ENCODE results near the gene RPL36. TPM values are rescaled to one million over a fixed set of nuclear protein-coding genes. Genes with fewer than 3 reads are reported as not detected.

The RPL36 gene
- total and polyA plus RNA-seq, 2 of the 8 experiments (the other 6 are each of a cell fraction or from before 2014, with no cell fraction given) = 951 to 1,075 TPM

- Histone ChIP-seq H3K27ac (ENCODE audit: low read depth, low read length) (no peak overlapping the region), H3K4me3 (ENCODE audit: extremely low read depth in 1 of 4, insufficient read depth in 2 of 4, low read depth in 3 of 4, low read length in 4 of 4) (no peak overlapping the region), H3K79me1 (ENCODE audit: low read depth, low read length) (peaks cover 3% of the 10 kb centered on the region; the same call in 1 of the 2 replicates), H3K4me2 (ENCODE audit: insufficient read depth in 1 of 2, low read depth in 2 of 2, low read length in 2 of 2) (no peak overlapping the region), H2BK120ac (replicated peaks; ENCODE audit: low read depth, low read length) (no peak overlapping the region), H3K23me2 (ENCODE audit: low read depth, low read length) (peaks cover 22% of the 10 kb centered on the region; the same call in 1 of the 2 replicates), H4K5ac (ENCODE audit: insufficient read length, low read depth, low read length) (no peak overlapping the region), H3K56ac (replicated peaks; ENCODE audit: insufficient read length, low read depth, low read length) (no peak overlapping the region), H2BK15ac (ENCODE audit: low read length) (no peak overlapping the region), H2AK5ac (ENCODE audit: low read depth, low read length) (no peak overlapping the region), H3K27me3 (replicated peaks in 1 of 4; ENCODE audit: control insufficient read depth in 3 of 4, extremely low read depth in 1 of 4, insufficient read depth in 3 of 4, low read length in 3 of 4) (no peaks in the 10 kb centered on the region), H3K9me3 (ENCODE audit: insufficient read depth in 2 of 2, low read depth in 1 of 2, low read length in 1 of 2) (no peaks in the 10 kb centered on the region), H4K20me1 (replicated peaks in 1 of 2; ENCODE audit: control insufficient read depth in 1 of 2, insufficient read depth in 2 of 2, low read length in 2 of 2) (peaks cover 0 to 8% of the 10 kb centered on the region in 2 experiments), H3K23ac (ENCODE audit: insufficient read length) (no peak overlapping the region), H4K8ac (ENCODE audit: extremely low read depth, insufficient read depth, low read length) (no peak overlapping the region), H3K4me1 (replicated peaks in 1 of 4; ENCODE audit: control insufficient read depth in 3 of 4, insufficient read depth in 4 of 4, low read length in 3 of 4) (peaks cover 0 to 14% (median 2%) of the 10 kb centered on the region in 4 experiments; a peak in 5 of 7 replicates), H2AFZ (ENCODE audit: low read length) (no peak overlapping the region), H2BK5ac (ENCODE audit: low read depth, low read length) (no peak overlapping the region), H2BK12ac (ENCODE audit: low read depth, low read length) (no peak overlapping the region), H3K18ac (ENCODE audit: extremely low read depth, low read length) (no peak overlapping the region), H3K36me3 (ENCODE audit: control insufficient read depth in 2 of 4, insufficient read depth in 4 of 4, low read length in 3 of 4) (peaks cover 0 to 2% (median 0%) of the 10 kb centered on the region in 4 experiments; a peak in 1 of 8 replicates), H3K79me2 (ENCODE audit: control insufficient read depth in 1 of 2, insufficient read depth in 2 of 2, low read length in 2 of 2) (no peaks in the 10 kb centered on the region), H4K91ac (replicated peaks; ENCODE audit: insufficient read length, low read length) (no peak overlapping the region), H3K9ac (replicated peaks in 1 of 4; ENCODE audit: extremely low read depth in 1 of 4, low read depth in 3 of 4, low read length in 3 of 4) (no peak overlapping the region), H3K4ac (replicated peaks; ENCODE audit: insufficient read length, low read depth, low read length) (no peak overlapping the region), H2BK20ac (ENCODE audit: low read length) (no peak overlapping the region), H3K14ac (ENCODE audit: insufficient read length) (no peak overlapping the region)
- FAIRE-seq (no peak), DNase-seq (ENCODE audit: low read depth in 1 of 2, low spot score in 2 of 2) (no peak)
- ChIA-PET POLR2A (ENCODE audit: partially characterized antibody) (interaction anchor here (1.4 to 4.1 kb wide), 5 partner anchors 9 to 41 kb away, joined by 3 to 51 read pairs (median 13); partner anchors contain the start of gene RPL36), CTCF (ENCODE audit: partially characterized antibody) (interaction anchor here (3.0 kb wide), 1 partner anchor 11 kb away, joined by 26 read pairs; the partner anchor contains the start of gene RPL36)
- WGBS, 2 experiments (ENCODE audit: extremely low coverage in 1 of 2, insufficient coverage in 1 of 2, insufficient read length in 1 of 2, insufficient replicate concordance in 2 of 2, low coverage in 1 of 2, low lambda C conversion rate in 2 of 2, missing lambda C conversion rate in 1 of 2) = 92% methylated on average over 9 of the region's 9 CpGs; no CpG with 5 or more reads in 1 of the 2 experiments
- TF ChIP-seq MAFK (IDR thresholded peaks at IDR 0.05; ENCODE audit: low read depth, low read length) (no peak), CHD2 (IDR thresholded peaks at IDR 0.05; ENCODE audit: low read length) (no peak), NRF1 (IDR thresholded peaks at IDR 0.05; ENCODE audit: low read depth, low read length) (no peak), POLR2AphosphoS5 (IDR thresholded peaks at IDR 0.05; ENCODE audit: low read depth, low read length) (no peak), SP4 (IDR thresholded peaks at IDR 0.05; ENCODE audit: low read length) (no peak), CEBPB (IDR thresholded peaks at IDR 0.05; ENCODE audit: low read depth, low read length) (no peak), SRF (IDR thresholded peaks at IDR 0.05; ENCODE audit: low read depth, low read length) (no peak), BRCA1 (IDR thresholded peaks at IDR 0.05; ENCODE audit: low read depth, low read length) (no peak), BCL11A (IDR thresholded peaks at IDR 0.05; ENCODE audit: low read depth in 2 of 2, low read length in 2 of 2) (no peak), ASH2L (IDR thresholded peaks at IDR 0.05; ENCODE audit: low read length) (no peak), EZH2 (IDR thresholded peaks at IDR 0.05; ENCODE audit: low read depth, low read length, severe bottlenecking) (no peak), FOSL1 (IDR thresholded peaks at IDR 0.05; ENCODE audit: insufficient read depth, low read depth, low read length) (no peak), RBBP5 (IDR thresholded peaks at IDR 0.05; ENCODE audit: borderline replicate concordance, low read depth, low read length) (no peak), JUN (IDR thresholded peaks at IDR 0.05; ENCODE audit: low read depth, low read length) (no peak), CHD1 (IDR thresholded peaks at IDR 0.05; ENCODE audit: low read depth, low read length) (no peak), HDAC6 (IDR thresholded peaks at IDR 0.05; ENCODE audit: low read depth, low read length) (no peak)
These were observed 12.5 kb upstream of the RPL36 start for GRCh38 chr19:5677580-5677979.
